Stimulated activated naive CD8-positive, alpha-beta T cell treated with anti-CD3 and anti-CD28 coated beads, Interleukin-15, amount 100 ng/mL, for 72 hours (primary cell): ENCODE results near the gene CD28.

Source experiments
- ATAC-seq: fragments of 150-1000 bp; cut with Tn5 transposase; 2 replicates; pipeline ENCODE4 v1.10.0; 2021; ENCODE audit warnings: mild to moderate bottlenecking, moderate library complexity
- DNase-seq, 2 donors: peaks; one replicate each; pipeline ENCODE4 v3.0.0; 2021 to 2022
- H3K27ac Mint-ChIP-seq, 2 donors: one replicate each; pipeline ENCODE4 v1.8.0; 2022; ENCODE audit warnings: mild to moderate bottlenecking in 2 of 2, mixed read lengths in 2 of 2, moderate library complexity in 2 of 2
- H3K27me3 Mint-ChIP-seq: one replicate; pipeline ENCODE4 v1.8.0; 2022; ENCODE audit warnings: mixed read lengths
- H3K4me1 Mint-ChIP-seq: one replicate; pipeline ENCODE4 v1.8.0; 2022; ENCODE audit warnings: mild to moderate bottlenecking, mixed read lengths
- H3K4me3 Mint-ChIP-seq, 2 donors: one replicate each; pipeline ENCODE4 v1.8.0; 2022; ENCODE audit warnings: mild to moderate bottlenecking in 2 of 2, mixed read lengths in 2 of 2, moderate library complexity in 1 of 2
- H3K9me3 Mint-ChIP-seq, 2 donors: one replicate each; pipeline ENCODE4 v1.8.0; 2022; ENCODE audit warnings: mixed read lengths in 2 of 2

Gene CD28

GRCh38 chr2:203706403-203706802 lies at the start of gene CD28:
Gene CD28 (plus strand): TSS chr2:203706639. CDS start chr2:203706697, 58 bp downstream.
- DNase-seq (peak; percentile 83 to 93), ATAC-seq (peak; percentile 93)
- H3K27me3 Mint-ChIP-seq = no peaks in the 10 kb centered on the region
- peaks cover 40% of the 10 kb centered on the region for H3K4me1 Mint-ChIP-seq
- peaks cover 0 to 8% of the 10 kb centered on the region in 2 donors for H3K9me3 Mint-ChIP-seq
- H3K4me3 Mint-ChIP-seq = peak within 1 kb of the TSS; percentile 83 to 93
- H3K27ac Mint-ChIP-seq = peak within 1 kb of the TSS; percentile 98 to 99

GRCh38 chr2:203659331-203660049 lies 46.9 kb upstream of the CD28 start:
- Mint-ChIP-seq H3K27ac (no peak overlapping the region), H3K9me3 (peaks cover 0 to 4% of the 10 kb centered on the region in 2 donors)

GRCh38 chr2:203660465-203660864 lies 46.0 kb upstream of the CD28 start:
- no peak for DNase-seq
- Mint-ChIP-seq H3K4me3 (no peak overlapping the region), H3K4me1 (peaks cover 41% of the 10 kb centered on the region), H3K27ac (no peak overlapping the region), H3K9me3 (peaks cover 0 to 4% of the 10 kb centered on the region in 2 donors), H3K27me3 (no peaks in the 10 kb centered on the region)
- no peak for ATAC-seq

More at GRCh38 chr2:203659331-203660049, 46.9 kb upstream of the CD28 start:
- H3K4me3 Mint-ChIP-seq = no peak overlapping the region
- ATAC-seq (no peak), DNase-seq (no peak)
- H3K27me3 Mint-ChIP-seq = no peaks in the 10 kb centered on the region
- H3K4me1 Mint-ChIP-seq = peaks cover 51% of the 10 kb centered on the region

- no peaks in the 10 kb centered on the region for H3K27me3 Mint-ChIP-seq
- H3K4me3 Mint-ChIP-seq = no peak overlapping the region
- peaks cover 35% of the 10 kb centered on the region for H3K4me1 Mint-ChIP-seq
- DNase-seq (no peak), ATAC-seq (no peak)
- H3K9me3 Mint-ChIP-seq = peaks cover 0 to 4% of the 10 kb centered on the region in 2 donors
- H3K27ac Mint-ChIP-seq = no peak overlapping the region
These were observed 45.0 kb upstream of the CD28 start for GRCh38 chr2:203661279-203661908.

- DNase-seq = no peak
- Mint-ChIP-seq H3K9me3 (peaks cover 0 to 4% of the 10 kb centered on the region in 2 donors), H3K27me3 (no peaks in the 10 kb centered on the region), H3K4me1 (peaks cover 29% of the 10 kb centered on the region), H3K27ac (no peak overlapping the region), H3K4me3 (no peak overlapping the region)
- no peak for ATAC-seq
These were observed 44.0 kb upstream of the CD28 start for GRCh38 chr2:203662487-203662886.

GRCh38 chr2:203662951-203663350 lies 43.5 kb upstream of the CD28 start:
- peaks cover 0 to 4% of the 10 kb centered on the region in 2 donors for H3K9me3 Mint-ChIP-seq
- H3K27me3 Mint-ChIP-seq = no peaks in the 10 kb centered on the region
- no peak for DNase-seq
- H3K4me3 Mint-ChIP-seq = no peak overlapping the region
- no peak overlapping the region for H3K27ac Mint-ChIP-seq
- no peak for ATAC-seq
- H3K4me1 Mint-ChIP-seq = peaks cover 33% of the 10 kb centered on the region

GRCh38 chr2:203664029-203664755 lies 42.2 kb upstream of the CD28 start:
- H3K27ac Mint-ChIP-seq = no peak overlapping the region

GRCh38 chr2:203667838-203668237 lies 38.6 kb upstream of the CD28 start:
- Mint-ChIP-seq H3K4me3 (no peak overlapping the region), H3K4me1 (peaks cover 18% of the 10 kb centered on the region), H3K9me3 (peaks cover 4 to 12% of the 10 kb centered on the region in 2 donors), H3K27ac (no peak overlapping the region), H3K27me3 (no peaks in the 10 kb centered on the region)
- DNase-seq (no peak), ATAC-seq (no peak)

More at GRCh38 chr2:203664029-203664755, 42.2 kb upstream of the CD28 start:
- ATAC-seq (no peak), DNase-seq (no peak)
- Mint-ChIP-seq H3K9me3 (peaks cover 0 to 4% of the 10 kb centered on the region in 2 donors), H3K27me3 (no peaks in the 10 kb centered on the region), H3K4me3 (no peak overlapping the region), H3K4me1 (peaks cover 31% of the 10 kb centered on the region)

- no peak for DNase-seq
- H3K27me3 Mint-ChIP-seq = no peaks in the 10 kb centered on the region
- H3K4me3 Mint-ChIP-seq = no peak overlapping the region
- peaks cover 35% of the 10 kb centered on the region for H3K4me1 Mint-ChIP-seq
- H3K27ac Mint-ChIP-seq = peak overlapping the region in 1 of 2 donors; percentile 12
- peaks cover 7 to 19% of the 10 kb centered on the region in 2 donors for H3K9me3 Mint-ChIP-seq
- ATAC-seq = no peak
These were observed 36.6 kb upstream of the CD28 start for GRCh38 chr2:203669820-203670219.

GRCh38 chr2:203670939-203671338 lies 35.5 kb upstream of the CD28 start:
- ATAC-seq = no peak
- peaks cover 11 to 19% of the 10 kb centered on the region in 2 donors for H3K9me3 Mint-ChIP-seq
- peaks cover 45% of the 10 kb centered on the region for H3K4me1 Mint-ChIP-seq
- no peaks in the 10 kb centered on the region for H3K27me3 Mint-ChIP-seq
- no peak overlapping the region for H3K27ac Mint-ChIP-seq
- no peak for DNase-seq
- H3K4me3 Mint-ChIP-seq = no peak overlapping the region

GRCh38 chr2:203671876-203672275 lies 34.6 kb upstream of the CD28 start:
- H3K27me3 Mint-ChIP-seq = no peaks in the 10 kb centered on the region
- ATAC-seq (no peak), DNase-seq (no peak)
- H3K9me3 Mint-ChIP-seq = peaks cover 11 to 19% of the 10 kb centered on the region in 2 donors
- H3K4me3 Mint-ChIP-seq = no peak overlapping the region
- no peak overlapping the region for H3K27ac Mint-ChIP-seq
- peaks cover 52% of the 10 kb centered on the region for H3K4me1 Mint-ChIP-seq

- Mint-ChIP-seq H3K4me1 (peaks cover 49% of the 10 kb centered on the region), H3K4me3 (no peak overlapping the region), H3K27ac (no peak overlapping the region), H3K27me3 (no peaks in the 10 kb centered on the region), H3K9me3 (peaks cover 18 to 19% of the 10 kb centered on the region in 2 donors)
- ATAC-seq (no peak), DNase-seq (no peak)
These were observed 33.6 kb upstream of the CD28 start for GRCh38 chr2:203672856-203673255.

- Mint-ChIP-seq H3K27me3 (no peaks in the 10 kb centered on the region), H3K9me3 (peaks cover 24 to 26% of the 10 kb centered on the region in 2 donors), H3K4me1 (peaks cover 51% of the 10 kb centered on the region), H3K27ac (peak overlapping the region; percentile 53 to 84), H3K4me3 (peak overlapping the region; percentile 56 to 60)
- peak; percentile 100 for ATAC-seq
- DNase-seq = peak; percentile 66 to 81
These were observed 32.5 kb upstream of the CD28 start for GRCh38 chr2:203673933-203674332.

- no peak overlapping the region for H3K27ac Mint-ChIP-seq
- H3K27me3 Mint-ChIP-seq = no peaks in the 10 kb centered on the region
- peaks cover 25 to 26% of the 10 kb centered on the region in 2 donors for H3K9me3 Mint-ChIP-seq
- ATAC-seq = no peak
- no peak overlapping the region for H3K4me3 Mint-ChIP-seq
- DNase-seq = no peak
- peaks cover 49% of the 10 kb centered on the region for H3K4me1 Mint-ChIP-seq
These were observed 31.4 kb upstream of the CD28 start for GRCh38 chr2:203675086-203675485.

GRCh38 chr2:203678971-203679370 lies 27.5 kb upstream of the CD28 start:
- Mint-ChIP-seq H3K4me3 (no peak overlapping the region), H3K9me3 (peaks cover 10 to 19% of the 10 kb centered on the region in 2 donors), H3K27me3 (no peaks in the 10 kb centered on the region), H3K4me1 (peaks cover 71% of the 10 kb centered on the region), H3K27ac (no peak overlapping the region)
- DNase-seq = no peak
- no peak for ATAC-seq

- H3K4me3 Mint-ChIP-seq = no peak overlapping the region
- DNase-seq (no peak), ATAC-seq (no peak)
- peaks cover 10 to 19% of the 10 kb centered on the region in 2 donors for H3K9me3 Mint-ChIP-seq
- H3K4me1 Mint-ChIP-seq = peaks cover 71% of the 10 kb centered on the region
- no peaks in the 10 kb centered on the region for H3K27me3 Mint-ChIP-seq
- H3K27ac Mint-ChIP-seq = no peak overlapping the region
These were observed 27.0 kb upstream of the CD28 start for GRCh38 chr2:203679401-203679800.
